ENCODE results near the gene HACD3.

DNA sequence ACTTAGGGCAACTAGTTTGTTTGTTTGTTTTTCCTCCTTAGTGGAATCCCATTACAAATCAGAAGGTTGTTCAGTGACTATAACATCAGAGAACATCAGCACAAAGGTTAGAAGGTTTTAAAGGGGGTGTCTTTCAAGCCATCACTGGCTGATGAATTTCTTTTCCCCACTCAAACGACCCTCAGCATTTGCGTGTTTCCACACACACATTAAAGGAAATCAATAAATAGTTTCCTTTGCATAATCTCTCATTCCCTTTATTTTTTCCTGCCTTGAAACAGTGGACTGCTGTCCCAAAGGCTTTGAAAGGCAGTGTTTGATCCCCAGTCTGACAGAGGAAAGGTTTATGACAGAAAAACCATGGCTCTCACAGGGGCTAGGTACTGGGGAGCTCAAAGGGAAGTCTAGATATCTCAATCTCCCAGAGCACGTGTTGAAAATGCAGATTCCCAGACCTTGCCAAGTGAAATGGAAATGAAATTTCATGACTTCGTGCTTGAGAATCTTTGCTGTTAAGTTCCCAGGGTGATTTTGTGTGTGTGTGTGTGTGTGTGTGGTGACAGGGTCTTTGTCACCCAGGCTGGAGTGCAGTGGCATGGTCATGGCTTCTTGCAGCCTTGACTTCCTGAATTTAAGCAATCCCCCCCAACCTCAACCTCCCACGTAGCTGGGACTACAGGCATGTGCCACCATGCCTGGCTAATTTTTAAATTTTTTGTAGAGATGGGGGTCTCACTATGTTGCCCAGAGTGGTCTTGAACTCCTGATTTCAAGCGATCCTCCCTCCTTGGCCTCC lies 82.9 kb downstream of the HACD3 start:
- TF ChIP-seq POLR2A (IDR thresholded peaks at IDR 0.05) = no peak
- TF ChIP-seq, protein P1, sequence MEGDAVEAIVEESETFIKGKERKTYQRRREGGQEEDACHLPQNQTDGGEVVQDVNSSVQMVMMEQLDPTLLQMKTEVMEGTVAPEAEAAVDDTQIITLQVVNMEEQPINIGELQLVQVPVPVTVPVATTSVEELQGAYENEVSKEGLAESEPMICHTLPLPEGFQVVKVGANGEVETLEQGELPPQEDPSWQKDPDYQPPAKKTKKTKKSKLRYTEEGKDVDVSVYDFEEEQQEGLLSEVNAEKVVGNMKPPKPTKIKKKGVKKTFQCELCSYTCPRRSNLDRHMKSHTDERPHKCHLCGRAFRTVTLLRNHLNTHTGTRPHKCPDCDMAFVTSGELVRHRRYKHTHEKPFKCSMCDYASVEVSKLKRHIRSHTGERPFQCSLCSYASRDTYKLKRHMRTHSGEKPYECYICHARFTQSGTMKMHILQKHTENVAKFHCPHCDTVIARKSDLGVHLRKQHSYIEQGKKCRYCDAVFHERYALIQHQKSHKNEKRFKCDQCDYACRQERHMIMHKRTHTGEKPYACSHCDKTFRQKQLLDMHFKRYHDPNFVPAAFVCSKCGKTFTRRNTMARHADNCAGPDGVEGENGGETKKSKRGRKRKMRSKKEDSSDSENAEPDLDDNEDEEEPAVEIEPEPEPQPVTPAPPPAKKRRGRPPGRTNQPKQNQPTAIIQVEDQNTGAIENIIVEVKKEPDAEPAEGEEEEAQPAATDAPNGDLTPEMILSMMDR (IDR thresholded peaks at IDR 0.05) = no peak

All from lower leg skin (tissue), 3 donors.